CD4-positive, alpha-beta T cell (primary cell): ENCODE results near the gene ABCC11. TPM values are rescaled to one million over a fixed set of nuclear protein-coding genes. Genes with fewer than 3 reads are reported as not detected.

Experiments used
- ATAC-seq: fragments of 200-7000 bp; cut with Tn5 transposase; one replicate; pipeline ENCODE4 v1.10.0; 2022; ENCODE audit warnings: mild to moderate bottlenecking; ENCODE audit not compliant: poor library complexity
- CTCF ChIA-PET: fragments of 350-600 bp; sonication (Branson Sonifier 250); formaldehyde crosslinking; loops from one replicate; lab custom pipeline; 2021; ENCODE audit warnings: antibody characterized with exemption, inconsistent platforms; lab: Charles Lee
- POLR2A ChIA-PET: fragments of 350-600 bp; sonication (Branson Sonifier 250); formaldehyde crosslinking; loops from one replicate; lab custom pipeline; 2021; ENCODE audit warnings: antibody characterized with exemption, inconsistent platforms; lab: Charles Lee
- DNase-seq, 14 experiments: peaks; one replicate each; pipeline ENCODE4 v3.0.0-alpha.2; 2013 to 2020; ENCODE audit warnings: mixed read lengths in 2 of 14
- H3K27ac ChIP-seq, 2 donors: one replicate each; pipeline versions ENCODE4 v1.5.1 to v1.7.0; 2013; ENCODE audit warnings: low read length in 2 of 2, low read depth in 1 of 2, mild to moderate bottlenecking in 1 of 2
- H3K27me3 ChIP-seq, 2 experiments: 1 replicate in 1 of 2; 2 replicates in 1 of 2; pipeline versions ENCODE4 v1.6.1 to v1.7.0; 2013; ENCODE audit warnings: low read length in 2 of 2, control low read depth in 1 of 2, mild to moderate bottlenecking in 1 of 2, moderate library complexity in 1 of 2; ENCODE audit not compliant: insufficient read depth in 2 of 2, control insufficient read depth in 1 of 2
- H3K36me3 ChIP-seq: one replicate; pipeline ENCODE4 v1.6.1; 2013; ENCODE audit warnings: low read length, control low read depth; ENCODE audit not compliant: insufficient read depth
- H3K4me1 ChIP-seq: one replicate; pipeline ENCODE4 v1.6.1; 2013; ENCODE audit warnings: low read length, control low read depth; ENCODE audit not compliant: insufficient read depth
- H3K4me3 ChIP-seq: one replicate; pipeline ENCODE4 v1.5.1; 2013; ENCODE audit warnings: mild to moderate bottlenecking, low read length, moderate library complexity
- H3K9me3 ChIP-seq, 2 experiments: 1 replicate in 1 of 2; 2 replicates in 1 of 2; pipeline versions ENCODE4 v1.6.1 to v1.7.0; 2013; ENCODE audit warnings: low read length in 2 of 2, mild to moderate bottlenecking in 2 of 2, control low read depth in 1 of 2, moderate library complexity in 1 of 2; ENCODE audit not compliant: control insufficient read depth in 1 of 2, insufficient read depth in 1 of 2
- H3K27ac Mint-ChIP-seq: one replicate; pipeline ENCODE4 v1.8.0; 2020; ENCODE audit warnings: mixed read lengths
- H3K27me3 Mint-ChIP-seq: one replicate; pipeline ENCODE4 v1.8.0; 2021; ENCODE audit warnings: mixed read lengths
- H3K36me3 Mint-ChIP-seq: one replicate; pipeline ENCODE4 v1.8.0; 2021; ENCODE audit warnings: low read depth, mixed read lengths
- H3K4me1 Mint-ChIP-seq: one replicate; pipeline ENCODE4 v1.8.0; 2021; ENCODE audit warnings: low read depth, mixed read lengths
- H3K4me3 Mint-ChIP-seq: one replicate; pipeline ENCODE4 v1.8.0; 2020; ENCODE audit warnings: mild to moderate bottlenecking, mixed read lengths
- H3K9me3 Mint-ChIP-seq: one replicate; pipeline ENCODE4 v1.8.0; 2020; ENCODE audit warnings: mixed read lengths
- CTCF ChIP-seq: fragments of 200-600 bp; IDR thresholded peaks from one replicate; pipeline ENCODE4 v1.8.0; 2022; ENCODE audit warnings: antibody characterized with exemption, mild to moderate bottlenecking
- intact Hi-C, 2 experiments: fragments of 100-400 bp; cut with DNase I in 1 of 2; cut with micrococcal nuclease in 1 of 2; formaldehyde crosslinking; loops; one replicate each; pipeline versions ENCODE4 v1.15.1 to v1.9.0; 2023 to 2025; cut with DNase I, micrococcal nuclease
- total RNA-seq, 174 experiments: library from RNA in 2 of 174; stranded (reverse) in 2 of 174; gene quantifications; one replicate each; pipeline ENCODE4 v1.2.3 and lab custom pipeline; 2021 to 2026

Gene ABCC11
- total RNA-seq, 2 experiments from 2014 or later: 0.08 TPM; not detected in 1

- ATAC-seq (no peak), DNase-seq (no peak)
- Mint-ChIP-seq H3K36me3 (no peaks in the 10 kb centered on the region), H3K27me3 (peaks cover 16% of the 10 kb centered on the region), H3K27ac (no peak overlapping the region), H3K4me3 (no peak overlapping the region), H3K9me3 (no peaks in the 10 kb centered on the region), H3K4me1 (no peaks in the 10 kb centered on the region)
- H3K27me3 ChIP-seq: peaks cover 0 to 2% of the 10 kb centered on the region in 2 experiments
- TF ChIP-seq CTCF: no peak
- intact Hi-C loops: no loop called here
- H3K36me3 ChIP-seq: no peaks in the 10 kb centered on the region
- ChIA-PET CTCF (no interaction called here), POLR2A (no interaction called here)
- no peaks in the 10 kb centered on the region for H3K4me1 ChIP-seq
- no peak overlapping the region for H3K4me3 ChIP-seq
- H3K27ac ChIP-seq: no peak overlapping the region
- no peaks in the 10 kb centered on the region for H3K9me3 ChIP-seq
These were observed 66.4 kb downstream of the ABCC11 start for GRCh38 chr16:48180868-48181480.

DNA sequence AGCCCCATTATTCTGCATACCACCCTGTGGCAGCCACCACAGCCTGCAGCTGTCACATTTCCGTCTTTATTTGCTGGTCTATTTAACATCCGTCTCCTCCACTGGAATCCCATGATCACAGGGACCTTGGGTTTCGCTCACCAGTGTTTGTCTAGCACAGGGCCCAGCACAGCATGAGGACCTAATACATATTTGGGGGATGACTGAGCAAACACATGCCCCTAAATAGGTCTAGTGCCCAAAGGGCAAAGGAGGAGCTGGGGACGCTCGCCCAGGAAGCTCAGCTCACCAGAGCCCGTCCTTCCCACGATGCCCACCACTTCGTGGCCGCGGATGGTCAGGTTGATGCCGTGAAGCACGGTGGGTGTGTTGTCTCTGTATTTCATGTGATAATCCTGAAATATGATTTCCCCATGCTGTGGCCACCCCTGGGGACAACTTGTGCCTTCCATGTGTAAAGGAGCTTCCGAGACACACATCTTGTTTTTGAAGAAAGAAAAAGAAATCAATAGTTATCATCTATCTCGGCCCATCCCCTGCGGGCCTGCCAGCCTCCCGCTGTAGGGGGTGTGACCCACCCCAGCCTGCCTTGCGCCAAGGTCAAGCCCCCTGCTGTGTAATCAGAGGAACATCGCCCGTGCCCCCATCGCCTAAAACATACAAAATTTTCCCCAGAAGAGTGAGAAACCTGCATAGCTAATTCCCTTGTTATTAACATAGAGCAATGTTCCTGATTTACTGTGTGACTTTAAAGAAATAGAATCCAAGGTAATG lies 70.5 kb downstream of the ABCC11 start:
- Histone ChIP-seq H3K27me3 (peaks cover 0 to 6% of the 10 kb centered on the region in 2 experiments), H3K27ac (no peak overlapping the region), H3K36me3 (no peaks in the 10 kb centered on the region), H3K9me3 (no peaks in the 10 kb centered on the region), H3K4me1 (no peaks in the 10 kb centered on the region), H3K4me3 (no peak overlapping the region)
- H3K4me3 Mint-ChIP-seq: no peak overlapping the region
- TF ChIP-seq CTCF: no peak
- DNase-seq (no peak), ATAC-seq (no peak)
- ChIA-PET CTCF (no interaction called here), POLR2A (no interaction called here)
- no peaks in the 10 kb centered on the region for H3K4me1 Mint-ChIP-seq
- intact Hi-C loops: no loop called here
- no peaks in the 10 kb centered on the region for H3K9me3 Mint-ChIP-seq
- peaks cover 18% of the 10 kb centered on the region for H3K27me3 Mint-ChIP-seq
- no peak overlapping the region for H3K27ac Mint-ChIP-seq
- H3K36me3 Mint-ChIP-seq: no peaks in the 10 kb centered on the region

DNA sequence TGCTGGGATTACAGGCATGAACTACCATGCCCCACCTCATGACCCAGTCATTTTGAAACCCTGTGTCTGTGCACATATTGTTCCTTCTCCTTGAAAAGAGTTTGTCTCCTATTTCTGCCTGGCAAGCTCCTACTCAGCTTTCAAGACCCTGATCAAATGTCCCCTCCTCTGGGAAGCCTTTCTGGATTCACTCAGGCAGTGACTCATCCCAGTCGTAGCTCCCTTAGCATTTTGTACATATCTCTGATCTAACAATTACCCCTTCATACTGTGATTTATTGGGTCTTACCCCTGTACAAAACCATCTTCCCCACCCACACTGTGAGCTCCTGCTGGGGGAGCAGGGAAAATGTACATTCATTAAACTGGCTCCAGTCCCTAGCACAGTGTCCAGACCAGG lies 73.5 kb downstream of the ABCC11 start:
- no peak for TF ChIP-seq CTCF
- intact Hi-C loops: no loop called here
- Mint-ChIP-seq H3K27me3 (peaks cover 18% of the 10 kb centered on the region), H3K4me3 (no peak overlapping the region), H3K27ac (no peak overlapping the region), H3K36me3 (no peaks in the 10 kb centered on the region), H3K4me1 (no peaks in the 10 kb centered on the region), H3K9me3 (no peaks in the 10 kb centered on the region)
- Histone ChIP-seq H3K36me3 (no peaks in the 10 kb centered on the region), H3K27ac (no peak overlapping the region), H3K4me1 (no peaks in the 10 kb centered on the region), H3K27me3 (peaks cover 0 to 6% of the 10 kb centered on the region in 2 experiments), H3K9me3 (no peaks in the 10 kb centered on the region), H3K4me3 (no peak overlapping the region)
- ChIA-PET POLR2A (no interaction called here), CTCF (interaction anchor here (0.9 kb wide), 1 partner anchor 1030 kb away, joined by 3 read pairs; the partner anchor contains the start of gene NETO2)
- no peak for DNase-seq
- no peak for ATAC-seq
